ENCODE results near the gene CNMD. TPM values are rescaled to one million over a fixed set of nuclear protein-coding genes. Genes with fewer than 3 reads are reported as not detected.
A peak's percentile ranks its signal among the peaks of the same experiment; 100 is the strongest.

Gene CNMD
- total and polyA plus RNA-seq, 2 of the 8 experiments (the other 6 are each of a cell fraction or from before 2014, with no cell fraction given): 87.4 to 113 TPM

DNA sequence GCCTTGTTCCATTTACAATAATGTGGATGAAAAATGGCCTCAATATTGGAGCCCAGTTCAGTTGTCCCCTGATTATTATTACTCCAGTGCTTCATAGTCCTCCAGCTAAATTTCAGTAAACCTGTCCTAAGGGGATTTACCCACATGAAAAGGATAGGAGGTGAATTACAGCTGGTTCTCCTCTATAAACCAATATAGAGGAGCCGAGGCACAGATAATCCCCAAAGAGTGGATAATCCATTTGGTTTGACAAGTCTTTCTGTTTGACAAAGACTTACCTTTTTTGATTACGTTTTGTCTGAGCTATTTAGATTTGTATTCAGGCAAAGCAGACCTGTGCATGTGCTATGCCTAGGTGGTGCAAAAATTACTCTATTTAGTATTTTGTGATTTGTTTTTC lies 2.7 kb downstream of the CNMD start:
- ChIA-PET CTCF (ENCODE audit: partially characterized antibody) (interaction anchor here (0.5 to 4.0 kb wide), 12 partner anchors 10 to 120 kb away, joined by 3 to 28 read pairs (median 4); no protein-coding TSS in a partner anchor), POLR2A (ENCODE audit: partially characterized antibody) (interaction anchor here (0.5 to 4.4 kb wide), 10 partner anchors 15 to 145 kb away, joined by 3 to 25 read pairs (median 3); partner anchors contain the start of gene SUGT1)
- TF ChIP-seq, protein P1, sequence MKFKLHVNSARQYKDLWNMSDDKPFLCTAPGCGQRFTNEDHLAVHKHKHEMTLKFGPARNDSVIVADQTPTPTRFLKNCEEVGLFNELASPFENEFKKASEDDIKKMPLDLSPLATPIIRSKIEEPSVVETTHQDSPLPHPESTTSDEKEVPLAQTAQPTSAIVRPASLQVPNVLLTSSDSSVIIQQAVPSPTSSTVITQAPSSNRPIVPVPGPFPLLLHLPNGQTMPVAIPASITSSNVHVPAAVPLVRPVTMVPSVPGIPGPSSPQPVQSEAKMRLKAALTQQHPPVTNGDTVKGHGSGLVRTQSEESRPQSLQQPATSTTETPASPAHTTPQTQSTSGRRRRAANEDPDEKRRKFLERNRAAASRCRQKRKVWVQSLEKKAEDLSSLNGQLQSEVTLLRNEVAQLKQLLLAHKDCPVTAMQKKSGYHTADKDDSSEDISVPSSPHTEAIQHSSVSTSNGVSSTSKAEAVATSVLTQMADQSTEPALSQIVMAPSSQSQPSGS (IDR thresholded peaks at IDR 0.05; ENCODE audit: low read length): no peak
- no peak for TF ChIP-seq ASH2L (IDR thresholded peaks at IDR 0.05; ENCODE audit: low read length)
- TF ChIP-seq, protein P2, sequence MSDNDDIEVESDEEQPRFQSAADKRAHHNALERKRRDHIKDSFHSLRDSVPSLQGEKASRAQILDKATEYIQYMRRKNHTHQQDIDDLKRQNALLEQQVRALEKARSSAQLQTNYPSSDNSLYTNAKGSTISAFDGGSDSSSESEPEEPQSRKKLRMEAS (IDR thresholded peaks at IDR 0.05): no peak
- no peak for TF ChIP-seq EGR1 (IDR thresholded peaks at IDR 0.05; ENCODE audit: borderline replicate concordance, low read depth, low read length)
- no peak for TF ChIP-seq KDM1A (IDR thresholded peaks at IDR 0.05; ENCODE audit: borderline replicate concordance, low read length)
- TF ChIP-seq CBX5 (IDR thresholded peaks at IDR 0.05; ENCODE audit: low read depth, low read length): no peak
- no peak for TF ChIP-seq FOSL1 (IDR thresholded peaks at IDR 0.05; ENCODE audit: insufficient read depth, low read depth, low read length)
- TF ChIP-seq, protein P3, sequence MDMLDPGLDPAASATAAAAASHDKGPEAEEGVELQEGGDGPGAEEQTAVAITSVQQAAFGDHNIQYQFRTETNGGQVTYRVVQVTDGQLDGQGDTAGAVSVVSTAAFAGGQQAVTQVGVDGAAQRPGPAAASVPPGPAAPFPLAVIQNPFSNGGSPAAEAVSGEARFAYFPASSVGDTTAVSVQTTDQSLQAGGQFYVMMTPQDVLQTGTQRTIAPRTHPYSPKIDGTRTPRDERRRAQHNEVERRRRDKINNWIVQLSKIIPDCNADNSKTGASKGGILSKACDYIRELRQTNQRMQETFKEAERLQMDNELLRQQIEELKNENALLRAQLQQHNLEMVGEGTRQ (IDR thresholded peaks at IDR 0.05; ENCODE audit: low read length): no peak
- no peak for TF ChIP-seq NRF1 (IDR thresholded peaks at IDR 0.05; ENCODE audit: low read depth, low read length)
- TF ChIP-seq HDAC2 (IDR thresholded peaks at IDR 0.05; ENCODE audit: borderline replicate concordance in 1 of 2, low read depth in 2 of 2, low read length in 2 of 2): no peak

More for the DNA sequence above, 2.7 kb downstream of the CNMD start:
- Histone ChIP-seq H3K27ac (ENCODE audit: low read depth, low read length) (no peak overlapping the region), H4K91ac (replicated peaks; ENCODE audit: insufficient read length, low read length) (peak overlapping the region; percentile 56), H4K5ac (ENCODE audit: insufficient read length, low read depth, low read length) (peak overlapping the region; percentile 70), H2BK20ac (ENCODE audit: low read length) (no peak overlapping the region; the same call in 1 of the 2 replicates), H2BK15ac (ENCODE audit: low read length) (no peak overlapping the region), H3K4me2 (ENCODE audit: insufficient read depth in 1 of 2, low read depth in 2 of 2, low read length in 2 of 2) (peak overlapping the region in 1 of 2 experiments; percentile 81; a peak in 1 of 4 replicates), H3K4me1 (replicated peaks in 1 of 4; ENCODE audit: control insufficient read depth in 3 of 4, insufficient read depth in 4 of 4, low read length in 3 of 4) (peaks cover 3 to 20% (median 18%) of the 10 kb centered on the region in 4 experiments), H3K27me3 (replicated peaks in 1 of 4; ENCODE audit: control insufficient read depth in 3 of 4, extremely low read depth in 1 of 4, insufficient read depth in 3 of 4, low read length in 3 of 4) (no peaks in the 10 kb centered on the region), H3K23me2 (ENCODE audit: low read depth, low read length) (peaks cover 13% of the 10 kb centered on the region; the same call in 1 of the 2 replicates), H3K4ac (replicated peaks; ENCODE audit: insufficient read length, low read depth, low read length) (no peak overlapping the region), H2AFZ (ENCODE audit: low read length) (no peak overlapping the region), H3K9me3 (ENCODE audit: insufficient read depth in 2 of 2, low read depth in 1 of 2, low read length in 1 of 2) (no peaks in the 10 kb centered on the region), H3K36me3 (ENCODE audit: control insufficient read depth in 2 of 4, insufficient read depth in 4 of 4, low read length in 3 of 4) (peaks cover 0 to 26% (median 15%) of the 10 kb centered on the region in 4 experiments; a peak in 6 of 8 replicates), H3K79me2 (ENCODE audit: control insufficient read depth in 1 of 2, insufficient read depth in 2 of 2, low read length in 2 of 2) (peaks cover 0 to 8% of the 10 kb centered on the region in 2 experiments; a peak in 1 of 4 replicates), H2BK5ac (ENCODE audit: low read depth, low read length) (peak overlapping the region; percentile 18; the same call in 1 of the 2 replicates), H3K23ac (ENCODE audit: insufficient read length) (no peak overlapping the region), H3K4me3 (ENCODE audit: extremely low read depth in 1 of 4, insufficient read depth in 2 of 4, low read depth in 3 of 4, low read length in 4 of 4) (peak overlapping the region in 1 of 4 experiments; percentile 76; a peak in 1 of 8 replicates), H2BK120ac (replicated peaks; ENCODE audit: low read depth, low read length) (peak overlapping the region; percentile 98), H3K18ac (ENCODE audit: extremely low read depth, low read length) (no peak overlapping the region), H3K9ac (replicated peaks in 1 of 4; ENCODE audit: extremely low read depth in 1 of 4, low read depth in 3 of 4, low read length in 3 of 4) (no peak overlapping the region), H3K14ac (ENCODE audit: insufficient read length) (no peak overlapping the region), H4K20me1 (replicated peaks in 1 of 2; ENCODE audit: control insufficient read depth in 1 of 2, insufficient read depth in 2 of 2, low read length in 2 of 2) (no peaks in the 10 kb centered on the region), H3K56ac (replicated peaks; ENCODE audit: insufficient read length, low read depth, low read length) (no peak overlapping the region), H2AK5ac (ENCODE audit: low read depth, low read length) (no peak overlapping the region), H4K8ac (ENCODE audit: extremely low read depth, insufficient read depth, low read length) (no peak overlapping the region), H2BK12ac (ENCODE audit: low read depth, low read length) (no peak overlapping the region), H3K79me1 (ENCODE audit: low read depth, low read length) (no peaks in the 10 kb centered on the region)
- FAIRE-seq (no peak), DNase-seq (ENCODE audit: low read depth in 1 of 2, low spot score in 2 of 2) (no peak)
- 50% methylated on average over 2 of the region's 2 CpGs; no CpG with 5 or more reads in 1 of the 2 experiments for WGBS, 2 experiments (ENCODE audit: extremely low coverage in 1 of 2, insufficient coverage in 1 of 2, insufficient read length in 1 of 2, insufficient replicate concordance in 2 of 2, low coverage in 1 of 2, low lambda C conversion rate in 2 of 2, missing lambda C conversion rate in 1 of 2)

Data from H1 (cell line).